HG02981 (cell line): ENCODE results near the gene MTHFR.

Experiments
- ATAC-seq: cut with Tn5 transposase; IDR thresholded peaks from one replicate; pipeline ENCODE4 v1.9.1; 2021; ENCODE audit warnings: mild to moderate bottlenecking, moderate library complexity; ENCODE audit not compliant: unreplicated experiment

MTHFR gene

DNA sequence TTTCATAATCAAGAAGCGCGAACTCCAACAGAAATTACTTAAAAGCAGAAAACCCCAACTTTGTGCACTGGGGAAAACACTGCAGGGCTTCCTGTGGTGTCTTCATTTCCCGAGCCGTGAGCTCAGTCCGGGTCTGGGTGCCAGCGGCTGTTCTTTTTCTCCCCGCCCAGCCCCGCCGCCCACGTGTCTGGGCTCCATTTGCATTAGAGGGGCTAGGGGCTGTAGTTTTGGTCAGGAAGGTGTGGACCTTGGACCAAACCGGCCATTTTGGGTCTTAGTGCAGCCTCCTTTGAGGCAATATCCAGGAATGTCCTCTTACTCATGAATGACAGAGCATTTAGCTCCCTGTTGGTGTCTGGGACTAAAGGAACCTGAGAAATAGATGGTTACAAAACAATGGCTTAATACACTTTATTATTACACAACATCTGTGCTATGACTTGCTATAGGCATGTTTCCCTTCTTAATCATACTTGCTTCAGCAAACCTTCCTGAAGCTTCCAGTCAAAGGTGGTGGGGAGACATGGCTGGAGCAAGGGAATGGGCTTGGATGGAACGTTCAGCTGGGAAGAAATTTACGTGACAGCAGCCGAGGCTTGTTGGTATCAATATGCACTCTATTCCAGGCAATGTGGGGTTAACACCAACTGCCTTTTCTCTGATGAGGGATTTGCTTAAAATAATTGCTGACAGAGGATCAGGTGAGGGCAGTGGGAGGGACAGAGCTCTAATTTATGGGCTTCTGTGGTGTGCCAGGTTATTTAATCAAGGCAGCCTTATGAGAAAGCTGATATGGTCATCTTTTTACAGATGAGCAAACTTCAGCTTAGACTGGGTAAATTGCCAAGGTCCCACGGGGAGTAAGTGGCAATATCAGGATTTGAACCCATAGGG lies 68.8 kb downstream of the MTHFR start:
- ATAC-seq, result peak; percentile 25

DNA sequence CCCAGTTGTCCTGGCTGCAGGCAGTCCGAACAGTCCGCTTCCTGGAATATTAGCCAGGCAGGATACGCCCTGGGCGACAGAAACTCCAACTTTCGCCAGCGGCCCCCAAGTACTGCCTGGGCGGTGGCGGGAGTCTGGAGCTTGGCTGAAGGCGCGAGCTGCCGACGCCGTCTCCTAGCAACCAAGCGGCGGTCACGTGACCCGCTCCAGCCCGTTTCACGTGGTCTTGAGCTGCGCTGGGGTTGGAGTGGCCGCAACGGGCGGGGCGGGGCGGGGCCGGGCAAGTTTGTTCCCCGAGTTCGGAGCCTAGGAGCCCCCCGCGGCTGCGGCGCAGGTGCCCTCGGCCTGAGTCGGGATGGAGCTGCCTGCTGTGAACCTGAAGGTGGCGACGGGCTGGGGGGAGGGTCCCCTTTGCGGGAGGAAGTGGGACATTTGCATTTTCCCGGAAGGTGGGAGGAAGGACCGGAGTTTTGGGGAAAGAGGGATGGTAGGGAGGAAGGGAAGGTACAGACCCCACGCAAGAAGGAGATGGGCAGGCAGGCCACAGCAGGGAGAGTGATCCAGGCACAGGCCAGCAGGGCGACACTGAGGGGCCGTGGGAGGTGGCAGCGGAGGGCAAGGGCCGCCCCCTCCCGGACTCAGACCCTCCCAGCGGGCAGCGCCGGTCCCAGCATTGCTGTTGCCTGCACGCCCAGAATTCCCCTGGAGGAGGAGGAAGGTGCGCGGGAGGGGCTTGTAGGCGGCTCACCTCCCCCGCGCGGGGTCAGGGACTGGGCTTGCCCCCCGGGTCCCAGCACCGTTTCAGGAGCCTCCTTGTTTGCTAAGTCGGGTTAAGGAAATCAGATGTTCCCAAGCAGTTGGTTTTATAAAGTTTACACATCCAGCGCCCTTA lies 69.7 kb downstream of the MTHFR start, which contains the start of gene AGTRAP:
TSS of gene AGTRAP (plus strand) at position 283 of the 892 bp plus-strand sequence. CDS start at position 356, 73 bp downstream.
- ATAC-seq, result peak; percentile 59
